GM21786 (cell line): ENCODE measurements around the gene OCIAD2.
"Not testable (repeated sequence)": the region's sequence is repeated elsewhere in the genome, so short reads cannot be mapped to it uniquely, and the experiment has no call there.

Experiments used
- ATAC-seq: cut with Tn5 transposase; IDR thresholded peaks from one replicate; pipeline ENCODE4 v1.9.1; 2021; ENCODE audit not compliant: unreplicated experiment

The OCIAD2 gene

DNA sequence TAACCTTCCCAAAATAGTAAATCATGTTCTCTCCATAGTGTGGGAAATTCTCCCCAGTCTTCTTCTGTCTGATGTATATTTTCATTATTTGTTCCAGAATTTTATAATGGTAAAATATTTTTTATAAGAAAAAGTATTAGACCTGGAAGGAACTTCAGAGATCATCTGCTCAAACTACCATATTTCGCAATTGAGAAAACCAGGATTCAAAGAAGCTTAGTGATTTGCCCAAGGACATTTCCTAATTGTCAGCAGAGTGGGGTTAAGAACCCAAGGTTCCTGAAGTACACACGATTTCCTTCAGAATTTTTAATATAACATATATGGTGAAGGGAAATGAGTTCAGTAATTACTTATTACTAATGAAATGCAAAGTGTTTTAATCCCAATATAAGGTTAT lies 51.6 kb downstream of the OCIAD2 start:
- no peak for ATAC-seq

DNA sequence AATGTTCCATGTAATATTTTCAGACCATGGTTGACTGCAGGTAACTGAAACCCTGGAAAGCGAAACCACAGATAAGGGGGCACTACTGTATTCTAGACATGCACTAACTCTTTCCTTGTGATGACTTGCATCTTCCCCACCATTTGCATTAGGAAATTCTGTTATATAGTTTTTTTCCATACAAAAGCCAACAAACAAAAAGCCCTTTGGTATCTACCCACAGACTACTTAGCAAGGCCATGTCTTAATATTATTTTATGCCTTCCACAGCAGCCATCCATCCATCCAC lies 52.2 kb downstream of the OCIAD2 start:
- no peak for ATAC-seq

DNA sequence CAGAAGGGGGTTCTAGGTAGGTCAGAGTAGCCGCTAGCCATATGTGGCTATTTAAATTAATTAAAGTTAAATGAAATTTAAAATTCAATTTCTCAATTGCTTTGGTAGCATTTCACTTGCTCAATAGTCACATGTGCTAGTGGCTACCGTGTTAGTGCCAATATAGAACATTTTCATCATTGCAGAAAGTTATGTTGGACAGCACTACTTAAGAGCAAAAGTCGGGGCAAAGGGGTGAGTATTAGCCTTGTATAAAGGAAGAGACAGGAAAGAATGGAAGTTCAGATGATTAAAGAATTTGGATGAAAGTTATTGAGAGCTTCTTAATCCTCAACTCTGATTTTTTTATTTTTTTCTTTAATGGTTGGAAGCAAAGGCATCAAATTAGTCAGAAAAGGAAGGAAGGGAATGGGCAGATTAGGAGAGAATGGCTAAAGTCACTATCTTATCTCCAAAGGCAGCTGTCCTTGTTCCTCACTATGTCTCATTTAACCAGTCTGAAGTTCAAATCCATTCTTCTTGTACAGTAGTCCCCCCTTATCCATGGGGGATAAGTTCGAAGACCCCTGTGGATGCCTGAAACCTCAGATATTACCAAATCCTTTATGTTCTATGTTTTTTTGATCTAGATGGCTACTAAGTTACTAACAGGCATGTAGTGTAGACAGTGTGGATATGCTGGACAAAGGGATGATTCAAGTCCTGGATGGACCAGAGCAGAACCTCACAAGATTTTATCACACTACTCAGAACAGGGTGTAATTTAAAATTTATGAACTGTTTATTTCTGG lies 52.8 kb downstream of the OCIAD2 start:
- ATAC-seq = no peak

DNA sequence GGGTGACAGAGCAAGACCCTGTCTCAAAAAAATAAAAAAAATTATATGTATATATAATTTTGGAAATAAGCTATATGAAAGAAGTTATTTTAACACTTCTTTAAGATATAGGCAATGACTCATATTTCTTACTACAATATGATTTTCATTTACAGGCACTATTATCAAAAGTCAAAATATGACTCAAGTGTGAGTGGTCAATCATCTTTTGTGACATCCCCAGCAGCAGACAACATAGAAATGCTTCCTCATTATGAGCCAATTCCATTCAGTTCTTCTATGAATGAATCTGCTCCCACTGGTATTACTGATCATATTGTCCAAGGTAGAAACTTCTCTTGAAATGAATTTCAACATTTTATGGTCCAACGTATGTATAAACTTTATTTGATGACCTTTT lies 54.9 kb downstream of the OCIAD2 start:
- no peak for ATAC-seq

DNA sequence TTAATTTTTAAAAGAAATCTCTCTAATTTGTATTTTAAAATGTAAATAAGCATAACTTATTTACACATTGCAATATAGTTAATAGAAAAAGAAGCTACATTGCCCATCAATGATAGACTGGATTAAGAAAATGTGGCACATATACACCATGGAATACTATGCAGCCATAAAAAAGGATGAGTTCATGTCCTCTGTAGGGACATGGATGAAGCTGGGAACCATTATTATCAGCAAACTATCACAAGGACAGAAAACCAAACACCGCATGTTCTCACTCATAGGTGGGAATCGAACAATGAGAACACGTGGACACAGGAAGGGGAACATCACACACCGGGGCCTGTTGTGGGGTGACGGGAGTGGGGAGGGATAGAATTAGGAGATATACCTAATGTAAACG lies 57.8 kb downstream of the OCIAD2 start:
- ATAC-seq = not testable (repeated sequence)

DNA sequence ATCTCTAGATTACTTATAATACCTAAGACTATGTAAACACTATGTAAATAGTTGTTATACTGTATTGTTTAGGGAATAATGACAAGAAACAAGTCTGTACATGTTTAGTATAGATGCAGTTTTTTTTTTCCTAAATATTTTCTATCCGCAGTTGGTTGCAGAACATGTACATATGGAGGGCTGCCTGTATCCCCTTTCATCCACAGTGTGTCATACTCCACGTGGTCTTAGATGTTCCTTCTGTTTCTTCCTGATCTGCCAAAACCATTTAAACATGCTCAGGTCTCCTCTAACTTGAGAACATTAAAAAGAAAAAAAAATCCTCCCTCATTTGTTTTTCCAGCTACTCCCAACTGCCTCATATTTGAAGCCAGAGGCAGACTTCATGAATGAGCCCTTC lies 61.7 kb downstream of the OCIAD2 start:
- ATAC-seq = no peak

DNA sequence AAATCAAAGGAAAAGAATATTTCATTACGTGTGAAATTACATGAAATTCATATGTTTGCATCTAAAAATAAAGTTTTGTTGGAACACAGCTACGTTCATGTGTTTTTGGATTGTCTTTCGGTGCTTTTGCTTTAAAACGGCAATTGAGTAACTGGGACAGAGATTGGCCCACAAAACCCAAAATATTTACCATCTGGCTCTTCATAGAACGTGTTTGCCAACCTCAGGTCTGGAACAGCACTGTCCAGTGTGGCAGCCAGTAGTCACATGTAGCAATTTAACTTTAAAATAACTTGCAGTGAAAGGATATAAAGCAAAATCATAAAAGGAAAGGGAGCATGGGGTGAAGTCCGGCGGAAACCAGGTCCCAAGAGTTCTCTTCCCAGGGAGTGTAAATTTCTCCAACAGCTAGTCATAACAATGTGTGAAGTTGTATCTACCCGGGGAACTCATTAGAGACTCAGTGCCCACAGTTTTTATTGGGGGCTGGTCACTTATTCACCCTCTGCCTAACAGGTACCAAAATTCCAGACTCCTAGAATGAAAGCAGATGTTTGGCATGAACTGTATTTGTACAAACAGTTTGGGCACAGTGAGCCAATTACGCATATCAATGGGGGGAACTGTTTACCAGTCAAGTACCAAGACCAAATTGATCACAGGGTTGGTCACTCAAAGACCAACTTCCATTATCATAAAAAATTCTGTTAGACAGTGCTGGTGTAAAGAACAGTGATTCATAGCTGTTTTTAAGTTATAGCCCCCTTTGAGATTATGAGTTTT lies 65.3 kb downstream of the OCIAD2 start:
- ATAC-seq = no peak

DNA sequence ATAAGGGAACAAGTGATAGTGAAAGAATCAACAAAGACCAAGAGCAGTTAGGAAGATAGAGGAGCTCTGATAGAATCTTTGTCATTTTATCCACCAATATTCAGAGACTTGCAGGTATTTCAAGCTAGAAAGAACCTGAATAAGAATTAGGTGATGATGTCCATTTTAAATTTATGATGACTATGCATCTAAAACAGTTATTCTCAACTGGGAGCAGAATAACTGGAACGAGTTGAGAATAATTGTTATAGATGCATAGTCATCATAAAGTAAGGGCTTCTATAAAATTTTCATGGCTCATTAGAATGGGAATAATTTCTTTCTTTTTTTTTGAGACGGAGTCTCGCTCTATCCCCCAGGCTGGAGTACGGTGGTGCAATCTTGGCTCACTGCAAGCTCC lies 69.9 kb downstream of the OCIAD2 start:
- ATAC-seq = no peak
